ENCODE results near the gene PAK6.

PAK6 gene

DNA sequence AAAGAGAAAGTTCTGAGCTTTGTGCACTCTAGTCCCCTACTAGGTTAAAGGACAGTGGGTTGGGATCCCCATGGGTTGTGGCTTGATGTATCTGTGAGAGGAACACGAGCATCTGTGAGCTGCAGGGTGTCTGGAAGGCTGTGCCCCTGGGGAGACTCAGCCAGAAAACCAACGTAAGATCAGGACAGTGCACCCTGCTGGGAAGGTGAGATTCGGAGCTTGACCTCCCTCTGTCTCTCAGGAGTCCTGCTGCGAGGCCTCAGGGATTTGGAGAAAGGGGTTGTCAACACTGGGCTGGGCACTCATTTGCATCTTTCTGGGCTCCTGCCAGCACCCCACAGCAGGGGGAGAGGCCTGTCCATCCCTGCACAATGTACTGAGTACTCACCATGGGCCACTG is 28.8 kb downstream of the PAK6 start:
- Histone ChIP-seq H3K4me3 (ENCODE audit: low read depth, low read length) (no peak overlapping the region), H3K27ac (no peak overlapping the region), H3K36me3 (no peaks in the 10 kb centered on the region), H3K27me3 (ENCODE audit: insufficient read depth, low read depth, severe bottlenecking) (no peaks in the 10 kb centered on the region), H3K9me3 (ENCODE audit: severe bottlenecking) (no peaks in the 10 kb centered on the region)
- TF ChIP-seq, protein P1, sequence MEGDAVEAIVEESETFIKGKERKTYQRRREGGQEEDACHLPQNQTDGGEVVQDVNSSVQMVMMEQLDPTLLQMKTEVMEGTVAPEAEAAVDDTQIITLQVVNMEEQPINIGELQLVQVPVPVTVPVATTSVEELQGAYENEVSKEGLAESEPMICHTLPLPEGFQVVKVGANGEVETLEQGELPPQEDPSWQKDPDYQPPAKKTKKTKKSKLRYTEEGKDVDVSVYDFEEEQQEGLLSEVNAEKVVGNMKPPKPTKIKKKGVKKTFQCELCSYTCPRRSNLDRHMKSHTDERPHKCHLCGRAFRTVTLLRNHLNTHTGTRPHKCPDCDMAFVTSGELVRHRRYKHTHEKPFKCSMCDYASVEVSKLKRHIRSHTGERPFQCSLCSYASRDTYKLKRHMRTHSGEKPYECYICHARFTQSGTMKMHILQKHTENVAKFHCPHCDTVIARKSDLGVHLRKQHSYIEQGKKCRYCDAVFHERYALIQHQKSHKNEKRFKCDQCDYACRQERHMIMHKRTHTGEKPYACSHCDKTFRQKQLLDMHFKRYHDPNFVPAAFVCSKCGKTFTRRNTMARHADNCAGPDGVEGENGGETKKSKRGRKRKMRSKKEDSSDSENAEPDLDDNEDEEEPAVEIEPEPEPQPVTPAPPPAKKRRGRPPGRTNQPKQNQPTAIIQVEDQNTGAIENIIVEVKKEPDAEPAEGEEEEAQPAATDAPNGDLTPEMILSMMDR (IDR thresholded peaks at IDR 0.05; ENCODE audit: low read depth, low read length) = no peak
- DNase-seq = no peak

DNA sequence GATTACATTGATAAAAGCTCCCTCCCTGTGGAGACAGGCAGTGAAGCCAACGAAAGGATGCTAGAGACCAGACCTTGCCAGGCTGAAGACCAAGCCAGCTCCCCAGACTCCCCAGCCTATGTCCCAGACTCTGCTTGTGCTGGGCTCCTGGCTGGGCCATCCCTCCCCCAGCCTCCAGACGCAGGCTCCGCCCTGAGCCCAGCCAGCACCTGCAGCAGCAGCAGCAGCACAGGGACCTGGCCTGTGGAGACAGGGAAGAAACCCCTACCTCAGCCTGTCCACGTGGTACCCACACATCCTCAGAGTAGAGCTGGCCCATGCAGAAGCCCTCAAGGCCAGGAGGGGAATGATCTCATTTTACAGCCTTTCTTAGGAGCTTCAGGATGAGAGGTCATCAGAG is 30.7 kb downstream of the PAK6 start:
- TF ChIP-seq, protein P1 (IDR thresholded peaks at IDR 0.05; ENCODE audit: low read depth, low read length) = no peak
- Histone ChIP-seq H3K4me3 (ENCODE audit: low read depth, low read length) (no peak overlapping the region), H3K36me3 (no peaks in the 10 kb centered on the region), H3K9me3 (ENCODE audit: severe bottlenecking) (no peaks in the 10 kb centered on the region), H3K27me3 (ENCODE audit: insufficient read depth, low read depth, severe bottlenecking) (no peaks in the 10 kb centered on the region), H3K27ac (no peak overlapping the region)
- DNase-seq = no peak

DNA sequence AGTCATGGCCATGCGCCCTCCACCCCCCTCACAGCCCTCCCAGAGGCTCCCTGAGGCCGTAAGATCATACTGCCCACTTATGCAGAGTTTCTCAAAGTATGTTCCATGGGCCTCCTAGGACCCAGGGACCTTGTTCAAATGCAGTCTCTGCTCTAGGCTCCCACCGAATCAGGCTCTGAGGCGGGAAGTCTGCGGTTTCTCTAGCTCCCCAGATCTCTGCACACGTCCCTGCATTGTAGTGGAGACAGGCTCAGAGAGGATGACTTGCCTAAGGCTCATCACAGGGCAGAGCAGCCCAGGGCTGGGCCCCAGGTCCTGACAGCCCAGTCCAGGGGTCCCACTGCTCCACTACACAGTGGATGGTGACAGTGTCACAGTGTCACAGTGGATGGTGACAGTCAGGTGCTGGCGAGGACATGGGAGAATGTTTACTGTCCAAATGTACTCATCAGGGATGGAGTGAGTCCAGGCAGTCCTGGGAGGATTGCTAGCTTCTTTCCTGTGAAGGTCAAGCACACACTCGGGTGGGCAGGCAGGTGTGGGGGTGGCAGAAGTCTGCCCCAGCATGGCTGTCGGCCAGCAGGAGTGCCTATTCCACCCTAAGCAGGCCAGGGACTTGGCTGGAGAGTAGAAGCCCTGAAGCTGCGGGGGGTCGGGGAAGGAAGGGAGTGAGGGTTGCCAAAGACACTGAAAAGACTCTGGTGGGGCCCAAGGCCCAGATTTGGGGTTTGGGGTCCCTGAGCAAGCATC is 31.6 kb downstream of the PAK6 start:
- Histone ChIP-seq H3K4me3 (ENCODE audit: low read depth, low read length) (no peak overlapping the region), H3K27ac (no peak overlapping the region)
- DNase-seq = no peak

DNA sequence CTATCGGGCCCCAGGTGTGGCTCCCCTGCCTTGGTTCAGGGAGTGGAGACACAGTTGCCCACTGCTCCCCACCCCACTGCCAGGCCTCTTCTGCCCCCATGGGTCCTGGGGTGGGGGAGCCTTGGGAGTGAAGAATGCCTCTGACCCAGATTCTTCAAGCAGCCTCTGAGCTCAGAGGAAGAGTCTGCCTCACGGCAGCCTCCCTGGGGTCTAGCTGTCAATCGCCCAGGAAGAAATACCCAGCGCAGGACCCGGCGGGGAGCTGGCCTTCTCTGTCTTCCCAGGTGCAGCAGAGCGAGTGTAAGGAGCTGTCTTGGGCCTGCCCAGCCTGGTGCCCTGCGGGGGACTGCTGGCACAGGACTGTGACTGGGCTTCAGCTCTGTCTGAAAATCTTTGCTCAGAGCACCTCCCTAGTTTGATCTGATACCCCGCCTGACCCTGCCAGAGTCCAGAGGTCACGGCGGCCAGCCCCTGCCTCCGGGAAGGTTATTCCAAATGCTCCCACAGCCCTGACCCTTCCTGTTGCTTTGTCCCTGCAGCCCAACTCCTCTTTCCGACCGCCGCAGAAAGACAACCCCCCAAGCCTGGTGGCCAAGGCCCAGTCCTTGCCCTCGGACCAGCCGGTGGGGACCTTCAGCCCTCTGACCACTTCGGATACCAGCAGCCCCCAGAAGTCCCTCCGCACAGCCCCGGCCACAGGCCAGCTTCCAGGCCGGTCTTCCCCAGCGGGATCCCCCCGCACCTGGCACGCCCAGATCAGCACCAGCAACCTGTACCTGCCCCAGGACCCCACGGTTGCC is 33.0 kb downstream of the PAK6 start:
- Histone ChIP-seq H3K36me3 (no peaks in the 10 kb centered on the region), H3K9me3 (ENCODE audit: severe bottlenecking) (no peaks in the 10 kb centered on the region), H3K27me3 (ENCODE audit: insufficient read depth, low read depth, severe bottlenecking) (no peaks in the 10 kb centered on the region), H3K4me3 (ENCODE audit: low read depth, low read length) (no peak overlapping the region), H3K27ac (no peak overlapping the region)
- DNase-seq = no peak
- TF ChIP-seq, protein P1 (IDR thresholded peaks at IDR 0.05; ENCODE audit: low read depth, low read length) = no peak

More for the DNA sequence above, 31.6 kb downstream of the PAK6 start:
- H3K36me3 ChIP-seq = no peaks in the 10 kb centered on the region
- no peaks in the 10 kb centered on the region for H3K9me3 ChIP-seq (ENCODE audit: severe bottlenecking)
- H3K27me3 ChIP-seq (ENCODE audit: insufficient read depth, low read depth, severe bottlenecking) = no peaks in the 10 kb centered on the region
- TF ChIP-seq, protein P1 (IDR thresholded peaks at IDR 0.05; ENCODE audit: low read depth, low read length) = no peak

DNA sequence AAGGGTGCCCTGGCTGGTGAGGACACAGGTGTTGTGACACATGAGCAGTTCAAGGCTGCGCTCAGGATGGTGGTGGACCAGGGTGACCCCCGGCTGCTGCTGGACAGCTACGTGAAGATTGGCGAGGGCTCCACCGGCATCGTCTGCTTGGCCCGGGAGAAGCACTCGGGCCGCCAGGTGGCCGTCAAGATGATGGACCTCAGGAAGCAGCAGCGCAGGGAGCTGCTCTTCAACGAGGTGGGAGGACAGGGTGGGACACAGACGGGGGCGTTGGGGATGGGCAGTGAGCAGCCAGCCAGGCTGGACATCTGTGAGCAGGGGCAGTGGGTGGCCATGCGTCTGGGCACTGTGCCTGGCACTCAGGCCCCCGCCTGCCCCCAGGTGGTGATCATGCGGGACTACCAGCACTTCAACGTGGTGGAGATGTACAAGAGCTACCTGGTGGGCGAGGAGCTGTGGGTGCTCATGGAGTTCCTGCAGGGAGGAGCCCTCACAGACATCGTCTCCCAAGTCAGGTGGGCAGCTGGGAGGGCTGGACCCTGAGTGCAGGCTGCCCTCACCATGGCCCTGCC is 33.7 kb downstream of the PAK6 start:
- Histone ChIP-seq H3K27ac (no peak overlapping the region), H3K4me3 (ENCODE audit: low read depth, low read length) (no peak overlapping the region), H3K27me3 (ENCODE audit: insufficient read depth, low read depth, severe bottlenecking) (no peaks in the 10 kb centered on the region), H3K36me3 (no peaks in the 10 kb centered on the region), H3K9me3 (ENCODE audit: severe bottlenecking) (no peaks in the 10 kb centered on the region)
- DNase-seq = no peak
- TF ChIP-seq, protein P1 (IDR thresholded peaks at IDR 0.05; ENCODE audit: low read depth, low read length) = peak; percentile 47

All from WERI-Rb-1 (cell line).